Activated CD8-positive, alpha-beta T cell treated with anti-CD3 and anti-CD28 coated beads for 36 hours (primary cell): Measurements from ENCODE around the gene GIGYF2. TPM values are rescaled to one million over a fixed set of nuclear protein-coding genes. Genes with fewer than 3 reads are reported as not detected.

ENCODE experiments used
- ATAC-seq: fragments of 200-7000 bp; cut with Tn5 transposase; one replicate; pipeline ENCODE4 v1.10.0; 2021; ENCODE audit warnings: mild to moderate bottlenecking, moderate library complexity
- CTCF ChIA-PET: fragments of 350-600 bp; sonication (Branson Sonifier 250); formaldehyde crosslinking; loops from one replicate; lab custom pipeline; 2021; ENCODE audit warnings: antibody characterized with exemption; lab: Charles Lee
- POLR2A ChIA-PET: fragments of 350-600 bp; sonication (Branson Sonifier 250); formaldehyde crosslinking; loops from one replicate; lab custom pipeline; 2021; ENCODE audit warnings: antibody characterized with exemption; lab: Charles Lee
- DNase-seq: peaks from one replicate; pipeline ENCODE4 v3.0.0-alpha.2; 2020
- H3K27ac Mint-ChIP-seq: one replicate; pipeline ENCODE4 v1.8.0; 2021; ENCODE audit warnings: mild to moderate bottlenecking, mixed read lengths
- H3K27me3 Mint-ChIP-seq: one replicate; pipeline ENCODE4 v1.8.0; 2021; ENCODE audit warnings: mixed read lengths
- H3K36me3 Mint-ChIP-seq: one replicate; pipeline ENCODE4 v1.8.0; 2021; ENCODE audit warnings: low read depth, mixed read lengths
- H3K4me1 Mint-ChIP-seq: one replicate; pipeline ENCODE4 v1.8.0; 2021; ENCODE audit warnings: low read depth, mixed read lengths
- H3K4me3 Mint-ChIP-seq: one replicate; pipeline ENCODE4 v1.8.0; 2021; ENCODE audit warnings: mild to moderate bottlenecking, moderate library complexity, mixed read lengths
- H3K9me3 Mint-ChIP-seq: one replicate; pipeline ENCODE4 v1.8.0; 2021; ENCODE audit warnings: mixed read lengths
- CTCF ChIP-seq: fragments of 200-600 bp; IDR thresholded peaks from one replicate; pipeline ENCODE4 v1.8.0; 2022; ENCODE audit warnings: antibody characterized with exemption, mild to moderate bottlenecking
- intact Hi-C: fragments of 100-400 bp; cut with micrococcal nuclease; formaldehyde crosslinking; loops from one replicate; pipeline ENCODE4 v1.10.0; 2022
- total RNA-seq, 2 experiments: library from RNA; stranded (reverse); gene quantifications; one replicate each; pipeline ENCODE4 v1.2.3, GENCODE V29; 2021

GIGYF2 gene
- total RNA-seq, 2 experiments from 2014 or later: 49.7 to 52.5 TPM

DNA sequence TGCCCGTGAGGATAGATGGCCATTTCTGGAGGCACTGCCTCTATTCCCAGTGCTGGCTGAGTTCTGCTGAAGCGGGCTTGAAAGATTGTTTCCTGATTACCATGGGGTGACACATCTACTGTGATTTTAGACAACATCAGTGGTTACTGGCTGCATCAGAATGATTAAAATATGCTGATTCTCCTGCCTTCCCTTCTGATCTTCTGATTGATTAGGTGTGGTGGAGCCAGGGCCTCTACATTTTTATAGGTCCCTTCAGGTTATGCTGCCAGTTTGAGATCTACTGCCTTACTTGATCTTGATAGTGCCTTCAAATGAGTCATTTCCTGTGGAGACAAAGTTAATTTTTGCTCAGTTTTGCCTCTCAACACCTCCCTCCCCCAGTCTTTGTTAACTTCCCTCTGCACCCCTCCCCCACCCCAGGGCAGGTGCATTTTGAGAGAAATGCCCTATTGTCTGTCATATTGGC is 141.3 kb downstream of the GIGYF2 start:
- TF ChIP-seq CTCF: no peak
- Mint-ChIP-seq H3K36me3 (peaks cover 34% of the 10 kb centered on the region), H3K27ac (peak overlapping the region; percentile 83), H3K9me3 (no peaks in the 10 kb centered on the region), H3K4me3 (no peak overlapping the region), H3K4me1 (peaks cover 31% of the 10 kb centered on the region), H3K27me3 (no peaks in the 10 kb centered on the region)
- DNase-seq (peak; percentile 82), ATAC-seq (peak; percentile 96)
- intact Hi-C loops: no loop called here
- CTCF ChIA-PET: interaction anchor here (0.6 to 2.8 kb wide), 3 partner anchors 14 to 423 kb away, joined by 3 to 12 read pairs (median 6); no protein-coding TSS in a partner anchor
- POLR2A ChIA-PET: no interaction called here

DNA sequence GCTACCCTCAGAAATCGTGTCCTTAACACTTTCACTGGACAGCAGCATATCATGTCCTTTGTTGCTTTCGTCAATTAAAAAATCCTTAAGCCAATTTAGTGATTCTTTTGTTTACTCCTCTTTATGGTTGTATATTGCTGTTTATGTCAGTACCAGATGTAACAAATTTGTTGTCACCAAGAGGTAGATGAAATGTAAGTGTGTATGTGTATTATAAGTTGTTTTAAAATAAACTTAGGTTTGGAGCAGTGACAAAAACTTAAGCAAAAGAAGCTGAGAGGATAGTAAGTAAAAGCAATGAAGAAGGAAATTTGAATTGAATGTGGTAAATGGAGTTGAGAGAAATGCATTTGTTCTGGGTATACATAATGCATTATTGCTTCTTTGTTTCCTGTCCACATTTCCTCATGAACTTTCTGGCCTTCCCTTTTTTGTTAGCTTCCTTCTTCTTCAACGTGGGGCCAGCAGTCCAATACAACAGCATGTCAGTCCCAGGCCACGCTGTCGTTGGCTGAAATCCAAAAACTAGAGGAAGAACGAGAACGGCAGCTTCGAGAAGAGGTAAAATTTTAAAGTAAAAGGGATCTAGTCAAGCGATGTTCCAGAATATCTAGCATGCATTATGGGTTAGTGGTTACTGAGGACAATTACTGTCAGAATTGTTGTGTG is 142.4 kb downstream of the GIGYF2 start:
- no peak for TF ChIP-seq CTCF
- Mint-ChIP-seq H3K36me3 (peaks cover 35% of the 10 kb centered on the region), H3K9me3 (no peaks in the 10 kb centered on the region), H3K27ac (peak overlapping the region; percentile 83), H3K4me1 (peaks cover 31% of the 10 kb centered on the region), H3K4me3 (no peak overlapping the region), H3K27me3 (no peaks in the 10 kb centered on the region)
- intact Hi-C loops: no loop called here
- ChIA-PET CTCF (interaction anchor here (1.2 to 1.7 kb wide), 3 partner anchors 13 to 215 kb away, joined by 3 to 6 read pairs (median 5); no protein-coding TSS in a partner anchor), POLR2A (interaction anchor here (0.8 kb wide), 1 partner anchor 302 kb away, joined by 3 read pairs; no protein-coding TSS in a partner anchor)
- DNase-seq (no peak), ATAC-seq (no peak)

GRCh38 chr2:232842689-232843088 is 145.6 kb downstream of the GIGYF2 start:
- H3K9me3 Mint-ChIP-seq: no peaks in the 10 kb centered on the region
- H3K27me3 Mint-ChIP-seq: no peaks in the 10 kb centered on the region
- H3K4me3 Mint-ChIP-seq: no peak overlapping the region
- TF ChIP-seq CTCF: no peak
- no peak overlapping the region for H3K27ac Mint-ChIP-seq
- ATAC-seq: no peak
- peaks cover 35% of the 10 kb centered on the region for H3K36me3 Mint-ChIP-seq
- CTCF ChIA-PET: interaction anchor here (1.1 to 2.2 kb wide), 3 partner anchors 10 to 19 kb away, joined by 3 to 11 read pairs (median 9); no protein-coding TSS in a partner anchor
- H3K4me1 Mint-ChIP-seq: peaks cover 24% of the 10 kb centered on the region
- DNase-seq: no peak
- intact Hi-C loops: no loop called here
- POLR2A ChIA-PET: interaction anchor here (0.6 to 1.2 kb wide), 2 partner anchors 385 to 425 kb away, joined by 3 read pairs; no protein-coding TSS in a partner anchor

DNA sequence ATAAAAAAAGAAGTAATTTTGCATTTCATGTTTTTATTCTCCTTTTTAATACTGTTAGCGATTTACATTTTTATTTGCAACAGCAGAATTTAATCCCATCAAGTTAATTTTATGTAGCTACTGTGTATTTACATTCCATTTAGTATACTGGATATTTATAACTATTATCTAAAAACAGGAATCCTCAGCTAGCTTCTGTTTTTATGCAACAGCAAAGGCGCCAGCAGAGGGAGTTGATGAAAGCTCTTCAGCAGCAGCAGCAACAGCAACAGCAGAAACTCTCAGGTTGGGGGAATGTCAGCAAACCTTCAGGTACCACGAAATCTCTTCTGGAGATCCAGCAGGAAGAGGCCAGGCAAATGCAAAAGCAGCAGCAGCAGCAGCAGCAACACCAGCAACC is 146.7 kb downstream of the GIGYF2 start:
- Mint-ChIP-seq H3K27ac (no peak overlapping the region), H3K27me3 (no peaks in the 10 kb centered on the region), H3K4me1 (peaks cover 13% of the 10 kb centered on the region), H3K36me3 (peaks cover 40% of the 10 kb centered on the region), H3K9me3 (no peaks in the 10 kb centered on the region), H3K4me3 (no peak overlapping the region)
- ATAC-seq (no peak), DNase-seq (no peak)
- POLR2A ChIA-PET: no interaction called here
- intact Hi-C loops: no loop called here
- CTCF ChIA-PET: interaction anchor here (2.2 kb wide), 1 partner anchor 9 kb away, joined by 9 read pairs; no protein-coding TSS in a partner anchor
- TF ChIP-seq CTCF: no peak

- CTCF ChIA-PET: no interaction called here
Measured at GRCh38 chr2:232846055-232846454, 148.9 kb downstream of the GIGYF2 start.

More at GRCh38 chr2:232846055-232846454, 148.9 kb downstream of the GIGYF2 start:
- POLR2A ChIA-PET: no interaction called here
- H3K36me3 Mint-ChIP-seq: peaks cover 32% of the 10 kb centered on the region
- H3K4me3 Mint-ChIP-seq: no peak overlapping the region
- H3K9me3 Mint-ChIP-seq: no peaks in the 10 kb centered on the region
- no peak overlapping the region for H3K27ac Mint-ChIP-seq
- no peak for TF ChIP-seq CTCF
- no peak for ATAC-seq
- intact Hi-C loops: no loop called here
- peaks cover 2% of the 10 kb centered on the region for H3K4me1 Mint-ChIP-seq
- DNase-seq: no peak
- no peaks in the 10 kb centered on the region for H3K27me3 Mint-ChIP-seq
